HG03457 (cell line): ENCODE measurements around the gene HSD17B14.
"Not testable (repeated sequence)": the region's sequence is repeated elsewhere in the genome, so short reads cannot be mapped to it uniquely, and the experiment has no call there.

ENCODE experiments used
- ATAC-seq: cut with Tn5 transposase; IDR thresholded peaks from one replicate; pipeline ENCODE4 v1.9.1; 2021; ENCODE audit warnings: moderate number of reproducible peaks; ENCODE audit not compliant: unreplicated experiment

HSD17B14 gene

GRCh38 chr19:48799358-48800300, 36.7 kb downstream of the HSD17B14 start:
- no peak for ATAC-seq

GRCh38 chr19:48798937-48799336, 37.4 kb downstream of the HSD17B14 start:
- no peak for ATAC-seq

- no peak for ATAC-seq
These were observed 39.2 kb downstream of the HSD17B14 start for GRCh38 chr19:48797103-48797502.

GRCh38 chr19:48796298-48797083, 39.8 kb downstream of the HSD17B14 start:
- no peak for ATAC-seq

- ATAC-seq, result no peak
These were observed 40.6 kb downstream of the HSD17B14 start for GRCh38 chr19:48795685-48796070.

GRCh38 chr19:48795055-48795684, 41.1 kb downstream of the HSD17B14 start:
- no peak for ATAC-seq

GRCh38 chr19:48794291-48794690, 42.0 kb downstream of the HSD17B14 start:
- no peak for ATAC-seq

- ATAC-seq, result no peak
These were observed 43.0 kb downstream of the HSD17B14 start for GRCh38 chr19:48793271-48793670.

GRCh38 chr19:48787331-48787730, 49.0 kb downstream of the HSD17B14 start:
- not testable (repeated sequence) for ATAC-seq

- ATAC-seq, result not testable (repeated sequence)
These were observed 49.9 kb downstream of the HSD17B14 start for GRCh38 chr19:48786422-48786821.

GRCh38 chr19:48784527-48784926, 51.8 kb downstream of the HSD17B14 start:
- no peak for ATAC-seq

- no peak for ATAC-seq
These were observed 55.5 kb downstream of the HSD17B14 start for GRCh38 chr19:48780631-48781391.

GRCh38 chr19:48779636-48780035, 56.7 kb downstream of the HSD17B14 start:
- ATAC-seq, result no peak

GRCh38 chr19:48777720-48778119, 58.6 kb downstream of the HSD17B14 start:
- no peak for ATAC-seq

- ATAC-seq, result no peak
These were observed 59.2 kb downstream of the HSD17B14 start for GRCh38 chr19:48777139-48777538.

GRCh38 chr19:48772503-48772953, 63.8 kb downstream of the HSD17B14 start:
- ATAC-seq, result no peak

- ATAC-seq, result no peak
These were observed 65.4 kb downstream of the HSD17B14 start for GRCh38 chr19:48770734-48771472.

GRCh38 chr19:48770266-48770665, 66.0 kb downstream of the HSD17B14 start:
- ATAC-seq, result no peak

- no peak for ATAC-seq
These were observed 67.1 kb downstream of the HSD17B14 start for GRCh38 chr19:48768994-48769713.
